ENCODE data around the gene FBXL13.

DNA sequence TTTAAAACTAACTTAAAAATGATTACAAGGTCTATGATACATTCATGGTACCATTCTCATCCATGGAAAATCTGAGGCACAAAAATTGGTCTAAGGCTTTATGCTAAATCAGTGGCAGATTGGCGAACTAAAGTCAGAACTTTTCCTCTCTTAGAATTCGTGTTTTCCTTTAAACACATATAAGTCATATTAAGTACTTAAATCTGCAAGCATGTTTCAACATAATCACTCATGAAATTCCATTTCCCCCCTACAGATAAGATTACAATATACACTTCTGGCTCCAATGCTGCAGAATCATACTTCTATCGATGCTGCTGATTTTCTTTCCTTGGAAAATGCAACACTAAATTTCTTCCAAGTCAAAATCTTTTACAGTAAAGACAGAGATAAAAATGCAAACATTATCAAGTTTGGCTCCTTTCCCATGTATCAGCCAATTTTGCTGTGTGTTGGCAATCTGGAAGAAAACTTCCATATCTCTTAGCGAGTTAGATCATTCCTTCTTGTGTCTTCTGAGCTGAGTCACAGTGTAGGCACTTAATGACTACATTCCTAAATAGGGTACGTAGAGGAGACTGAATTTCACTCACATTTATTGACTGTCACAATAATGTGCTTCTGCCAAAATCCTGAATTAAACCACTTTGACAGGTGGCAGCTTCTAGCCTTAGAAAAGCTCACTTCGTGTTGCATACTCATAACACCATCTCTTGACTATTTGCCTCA is 238.2 kb downstream of the FBXL13 start:
- TF ChIP-seq EZH2 (IDR thresholded peaks at IDR 0.05; ENCODE audit: insufficient read depth, poor library complexity, severe bottlenecking) (no peak), EZH2phosphoT487 (IDR thresholded peaks at IDR 0.05; ENCODE audit: insufficient read depth, low read depth) (no peak)

Data from GM23248 (cell line).